ENCODE data around the gene CPLX1. TPM values are rescaled to one million over a fixed set of nuclear protein-coding genes. Genes with fewer than 3 reads are reported as not detected.

CPLX1 gene
- total RNA-seq, 1 donor from 2014 or later: 115 TPM

- peaks cover 10% of the 10 kb centered on the region for H3K9me3 Mint-ChIP-seq (ENCODE audit: unreplicated experiment)
- H3K4me1 Mint-ChIP-seq (ENCODE audit: low read depth, unreplicated experiment): peaks cover 24% of the 10 kb centered on the region
- no peak overlapping the region for H3K27ac Mint-ChIP-seq (ENCODE audit: unreplicated experiment)
- H3K27me3 Mint-ChIP-seq (ENCODE audit: unreplicated experiment): peaks cover 8% of the 10 kb centered on the region
- no peak for TF ChIP-seq CTCF (IDR thresholded peaks at IDR 0.05; ENCODE audit: partially characterized antibody, unreplicated experiment)
- DNase-seq: no peak
- H3K4me3 Mint-ChIP-seq (ENCODE audit: unreplicated experiment): peak overlapping the region; percentile 42
- H3K36me3 Mint-ChIP-seq (ENCODE audit: unreplicated experiment): no peaks in the 10 kb centered on the region
Measured at GRCh38 chr4:795726-796119, 30.2 kb downstream of the CPLX1 start.

- H3K36me3 Mint-ChIP-seq (ENCODE audit: unreplicated experiment): no peaks in the 10 kb centered on the region
- H3K4me1 Mint-ChIP-seq (ENCODE audit: low read depth, unreplicated experiment): peaks cover 27% of the 10 kb centered on the region
- H3K27ac Mint-ChIP-seq (ENCODE audit: unreplicated experiment): no peak overlapping the region
- peaks cover 10% of the 10 kb centered on the region for H3K27me3 Mint-ChIP-seq (ENCODE audit: unreplicated experiment)
- TF ChIP-seq CTCF (IDR thresholded peaks at IDR 0.05; ENCODE audit: partially characterized antibody, unreplicated experiment): no peak
- H3K4me3 Mint-ChIP-seq (ENCODE audit: unreplicated experiment): peak overlapping the region; percentile 34
- H3K9me3 Mint-ChIP-seq (ENCODE audit: unreplicated experiment): peaks cover 10% of the 10 kb centered on the region
- no peak for DNase-seq
Measured at GRCh38 chr4:794900-795725, 30.8 kb downstream of the CPLX1 start.

- peaks cover 16% of the 10 kb centered on the region for H3K27me3 Mint-ChIP-seq (ENCODE audit: unreplicated experiment)
- peaks cover 30% of the 10 kb centered on the region for H3K4me1 Mint-ChIP-seq (ENCODE audit: low read depth, unreplicated experiment)
- no peak overlapping the region for H3K27ac Mint-ChIP-seq (ENCODE audit: unreplicated experiment)
- no peak for DNase-seq
- H3K4me3 Mint-ChIP-seq (ENCODE audit: unreplicated experiment): peak overlapping the region; percentile 9
- H3K9me3 Mint-ChIP-seq (ENCODE audit: unreplicated experiment): peaks cover 14% of the 10 kb centered on the region
- no peaks in the 10 kb centered on the region for H3K36me3 Mint-ChIP-seq (ENCODE audit: unreplicated experiment)
- no peak for TF ChIP-seq CTCF (IDR thresholded peaks at IDR 0.05; ENCODE audit: partially characterized antibody, unreplicated experiment)
Measured at GRCh38 chr4:793941-794621, 31.8 kb downstream of the CPLX1 start.

GRCh38 chr4:793093-793861 is 32.7 kb downstream of the CPLX1 start:
- H3K36me3 Mint-ChIP-seq (ENCODE audit: unreplicated experiment): no peaks in the 10 kb centered on the region
- H3K4me3 Mint-ChIP-seq (ENCODE audit: unreplicated experiment): peak overlapping the region; percentile 34
- peaks cover 37% of the 10 kb centered on the region for H3K4me1 Mint-ChIP-seq (ENCODE audit: low read depth, unreplicated experiment)
- H3K27me3 Mint-ChIP-seq (ENCODE audit: unreplicated experiment): peaks cover 16% of the 10 kb centered on the region
- DNase-seq: no peak
- H3K9me3 Mint-ChIP-seq (ENCODE audit: unreplicated experiment): peaks cover 13% of the 10 kb centered on the region
- peak overlapping the region; percentile 53 for H3K27ac Mint-ChIP-seq (ENCODE audit: unreplicated experiment)
- TF ChIP-seq CTCF (IDR thresholded peaks at IDR 0.05; ENCODE audit: partially characterized antibody, unreplicated experiment): no peak

All from glutamatergic neuron (in vitro differentiated cells).